HG02973 (cell line): Measurements from ENCODE around the gene KHDRBS1.
"Not testable (repeated sequence)": the region's sequence is repeated elsewhere in the genome, so short reads cannot be mapped to it uniquely, and the experiment has no call there.

Experiments used
- ATAC-seq: cut with Tn5 transposase; IDR thresholded peaks from one replicate; pipeline ENCODE4 v1.9.1; 2021; ENCODE audit warnings: moderate library complexity; ENCODE audit not compliant: unreplicated experiment

KHDRBS1 gene, protein sequence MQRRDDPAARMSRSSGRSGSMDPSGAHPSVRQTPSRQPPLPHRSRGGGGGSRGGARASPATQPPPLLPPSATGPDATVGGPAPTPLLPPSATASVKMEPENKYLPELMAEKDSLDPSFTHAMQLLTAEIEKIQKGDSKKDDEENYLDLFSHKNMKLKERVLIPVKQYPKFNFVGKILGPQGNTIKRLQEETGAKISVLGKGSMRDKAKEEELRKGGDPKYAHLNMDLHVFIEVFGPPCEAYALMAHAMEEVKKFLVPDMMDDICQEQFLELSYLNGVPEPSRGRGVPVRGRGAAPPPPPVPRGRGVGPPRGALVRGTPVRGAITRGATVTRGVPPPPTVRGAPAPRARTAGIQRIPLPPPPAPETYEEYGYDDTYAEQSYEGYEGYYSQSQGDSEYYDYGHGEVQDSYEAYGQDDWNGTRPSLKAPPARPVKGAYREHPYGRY

DNA sequence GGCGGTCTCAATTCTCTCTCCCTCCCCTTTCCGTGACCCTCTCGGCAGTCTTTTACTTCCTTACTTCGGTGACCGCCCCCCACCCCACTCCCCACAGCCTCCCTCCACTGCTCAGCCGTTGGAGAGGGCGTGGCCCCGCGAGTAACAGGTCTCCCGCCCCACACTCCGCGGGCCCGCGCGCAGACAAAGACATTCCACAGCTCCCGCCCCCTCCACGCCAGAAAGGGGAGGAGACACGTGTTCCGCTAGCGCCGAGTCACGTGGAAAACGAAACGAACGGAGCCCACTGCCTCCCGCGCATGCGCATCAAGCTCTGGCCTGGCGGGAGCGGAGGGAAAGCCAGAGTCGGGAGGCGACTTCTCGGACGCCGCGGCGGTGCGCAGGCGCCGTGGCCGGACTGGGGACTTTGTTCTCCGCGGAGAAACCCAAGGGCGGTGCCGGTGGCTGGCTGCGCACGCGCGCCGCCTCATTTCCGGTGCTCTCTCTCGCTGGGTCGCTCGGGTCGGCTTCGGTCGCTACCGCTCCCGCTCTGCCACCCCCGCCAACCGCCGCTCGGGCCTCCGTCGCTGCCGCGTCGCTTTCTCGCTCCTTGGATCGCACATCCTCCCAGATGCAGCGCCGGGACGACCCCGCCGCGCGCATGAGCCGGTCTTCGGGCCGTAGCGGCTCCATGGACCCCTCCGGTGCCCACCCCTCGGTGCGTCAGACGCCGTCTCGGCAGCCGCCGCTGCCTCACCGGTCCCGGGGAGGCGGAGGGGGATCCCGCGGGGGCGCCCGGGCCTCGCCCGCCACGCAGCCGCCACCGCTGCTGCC is at the start of gene KHDRBS1:
TSS of gene KHDRBS1 (plus strand) at position 483 of the 813 bp plus-strand sequence. CDS start at position 611, 128 bp downstream.
- ATAC-seq = peak; percentile 75

DNA sequence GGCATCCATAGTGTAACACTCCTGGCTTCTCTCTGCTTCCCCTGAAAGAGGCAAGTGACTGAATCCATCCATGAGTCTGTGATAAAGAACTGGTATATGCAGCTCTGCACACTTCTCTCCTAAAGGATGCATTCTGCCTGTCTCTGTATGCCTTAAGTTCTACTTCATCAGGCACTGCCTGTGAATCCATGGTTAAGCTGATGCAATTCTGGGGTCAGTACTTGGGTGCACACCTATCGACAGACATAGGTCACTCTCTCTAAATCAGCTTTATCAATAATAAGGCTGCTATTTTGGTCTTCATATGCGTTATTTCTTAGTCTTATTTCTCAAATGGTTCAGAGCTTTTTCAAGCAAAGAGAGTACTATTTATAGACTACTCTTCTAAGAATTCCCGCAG is 42.8 kb upstream of the KHDRBS1 start:
- no peak for ATAC-seq

DNA sequence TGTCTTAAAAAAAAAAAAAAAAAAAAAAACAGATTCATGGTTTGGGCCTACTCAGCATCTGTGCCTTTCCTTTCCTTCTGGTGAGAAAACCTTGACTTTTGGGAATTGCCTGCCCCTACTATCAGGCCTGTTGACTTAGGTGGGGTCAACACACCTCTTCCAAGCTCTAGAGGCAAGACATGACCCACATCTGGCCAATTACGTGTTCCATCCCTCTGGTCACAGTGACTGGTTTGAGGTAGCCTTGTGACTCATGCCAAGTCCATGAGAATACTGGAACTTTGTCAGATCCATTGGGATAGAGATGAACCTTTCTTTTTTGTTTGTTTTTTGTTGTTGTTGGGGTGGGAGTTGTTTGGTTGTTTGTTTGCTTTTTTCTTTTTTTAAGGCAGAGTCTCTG is 37.3 kb upstream of the KHDRBS1 start:
- ATAC-seq = no peak

DNA sequence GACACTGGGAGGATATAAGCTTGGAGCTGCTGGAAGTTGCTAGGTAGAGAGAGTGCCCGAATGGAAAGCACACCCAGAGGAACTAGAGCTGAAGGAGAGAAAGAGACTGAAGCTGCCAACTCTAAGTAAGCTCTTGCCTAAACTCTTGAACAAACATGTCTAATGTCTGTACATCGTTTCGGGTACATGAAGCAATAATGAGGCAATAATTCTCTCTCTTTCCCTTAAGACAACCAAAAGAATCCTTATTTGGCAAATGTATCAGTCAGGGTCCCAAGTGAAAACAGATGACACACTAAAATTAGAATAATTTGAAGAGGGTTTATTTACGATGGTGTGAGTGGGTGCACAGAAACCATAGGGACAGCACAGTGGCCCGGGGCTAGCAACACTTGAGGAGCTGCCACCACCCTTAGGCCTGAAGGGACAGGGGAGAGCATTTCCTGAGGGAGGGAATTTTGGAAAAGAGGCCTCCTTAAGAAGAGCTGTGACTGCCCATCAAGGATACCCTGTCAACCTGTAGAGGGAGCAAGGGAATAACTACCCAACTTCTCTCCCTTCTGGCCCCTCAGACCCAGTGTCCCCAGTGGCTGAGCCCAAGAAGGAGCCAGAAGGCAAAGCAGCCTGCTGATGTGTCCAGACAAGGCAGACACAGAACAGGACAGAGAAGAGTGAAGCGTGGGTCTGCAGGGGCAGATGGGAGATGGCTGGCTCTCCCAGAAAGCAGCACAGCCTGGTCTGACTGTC is 36.1 kb upstream of the KHDRBS1 start:
- ATAC-seq = no peak

DNA sequence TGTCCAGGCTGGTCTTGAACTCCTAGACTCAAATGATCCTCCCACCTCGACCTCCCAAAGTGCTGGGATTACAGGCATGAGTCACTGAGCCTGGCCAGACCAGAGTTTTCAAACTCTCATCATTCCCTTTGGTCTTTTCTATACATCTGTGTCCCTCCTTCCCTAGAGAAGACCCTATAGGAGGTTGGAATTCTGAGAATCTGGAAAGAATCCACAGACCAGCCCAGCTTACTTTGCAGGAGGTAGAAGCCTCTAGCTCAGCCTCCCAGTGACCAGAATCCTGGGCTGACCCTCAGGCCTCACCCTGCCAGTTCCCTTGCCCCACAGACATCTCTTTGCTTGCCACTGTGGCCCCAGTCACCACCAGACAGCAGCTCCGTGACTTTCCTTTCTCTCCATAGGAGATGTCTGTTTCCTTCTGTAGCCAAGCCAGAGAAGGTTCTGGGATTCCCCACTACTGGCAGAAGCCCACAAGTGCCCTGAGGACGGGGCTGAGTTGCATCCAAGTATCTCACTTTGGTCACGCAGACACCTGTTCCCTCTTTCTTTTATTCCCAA is 34.7 kb upstream of the KHDRBS1 start:
- ATAC-seq = no peak

DNA sequence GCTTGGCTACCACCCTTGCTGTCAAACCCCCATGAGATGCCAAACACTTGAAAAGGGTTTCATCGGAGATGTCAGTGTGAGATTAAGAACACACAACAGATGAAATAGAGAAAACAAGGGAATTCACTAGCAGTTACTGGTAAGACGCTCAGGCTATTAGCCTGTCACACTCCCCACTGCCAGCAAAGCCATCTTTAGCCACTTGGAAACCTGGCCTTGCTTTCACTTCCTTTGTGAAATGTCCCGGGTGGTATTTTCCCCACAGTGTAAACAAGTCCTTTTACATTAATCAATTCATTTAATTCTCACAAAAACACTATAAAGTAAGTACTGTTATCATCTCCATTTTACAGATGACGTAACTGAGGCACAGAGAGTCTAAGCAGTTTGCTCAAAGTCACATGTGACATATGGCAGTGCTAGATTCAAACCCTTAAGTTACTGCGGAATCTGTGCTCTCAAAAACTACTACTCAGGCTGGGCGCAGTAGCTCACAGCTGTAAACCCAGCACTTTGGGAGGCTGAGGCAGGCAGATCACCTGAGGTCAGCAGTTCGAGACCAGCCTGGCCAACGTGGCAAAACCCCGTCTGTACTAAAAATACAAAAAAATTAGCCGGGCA is 32.7 kb upstream of the KHDRBS1 start:
- peak; percentile 47 for ATAC-seq

DNA sequence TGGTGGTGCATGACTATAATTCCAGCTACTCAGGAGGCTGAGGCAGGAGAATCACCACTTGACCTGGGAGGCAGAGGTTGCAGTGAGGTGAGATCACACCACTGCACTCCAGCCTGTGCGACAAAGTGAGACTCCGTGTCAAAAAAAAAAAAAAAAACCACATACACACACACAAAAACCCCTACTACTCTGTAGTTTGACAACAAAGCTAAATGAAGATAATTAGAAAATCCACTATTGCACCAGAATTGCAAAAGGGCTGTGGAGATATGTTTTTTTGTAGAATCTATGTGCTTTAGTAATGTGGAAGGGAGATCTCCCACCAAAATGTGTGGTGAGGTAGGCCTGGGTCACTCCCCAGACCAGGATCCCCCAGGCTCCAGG is 32.2 kb upstream of the KHDRBS1 start:
- ATAC-seq = no peak

DNA sequence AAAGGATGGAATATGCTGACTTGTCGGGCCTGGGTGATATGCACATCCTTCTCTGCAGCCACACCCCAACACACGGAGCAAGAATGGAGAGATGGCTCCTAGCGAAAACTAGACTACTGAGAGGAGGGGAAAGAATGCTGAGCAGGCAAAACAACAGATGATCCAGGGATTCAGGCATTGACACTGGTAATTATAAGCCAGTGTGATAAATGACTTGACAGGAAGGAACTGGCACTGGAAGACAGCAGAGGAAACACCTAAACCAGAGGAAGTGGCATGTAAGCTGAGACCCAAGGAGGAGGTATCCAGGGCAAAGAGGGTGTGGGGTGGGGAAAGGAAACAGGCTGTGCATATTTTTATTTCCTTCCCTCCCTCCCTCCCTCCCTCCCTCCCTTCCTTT is 31.7 kb upstream of the KHDRBS1 start:
- no peak for ATAC-seq

DNA sequence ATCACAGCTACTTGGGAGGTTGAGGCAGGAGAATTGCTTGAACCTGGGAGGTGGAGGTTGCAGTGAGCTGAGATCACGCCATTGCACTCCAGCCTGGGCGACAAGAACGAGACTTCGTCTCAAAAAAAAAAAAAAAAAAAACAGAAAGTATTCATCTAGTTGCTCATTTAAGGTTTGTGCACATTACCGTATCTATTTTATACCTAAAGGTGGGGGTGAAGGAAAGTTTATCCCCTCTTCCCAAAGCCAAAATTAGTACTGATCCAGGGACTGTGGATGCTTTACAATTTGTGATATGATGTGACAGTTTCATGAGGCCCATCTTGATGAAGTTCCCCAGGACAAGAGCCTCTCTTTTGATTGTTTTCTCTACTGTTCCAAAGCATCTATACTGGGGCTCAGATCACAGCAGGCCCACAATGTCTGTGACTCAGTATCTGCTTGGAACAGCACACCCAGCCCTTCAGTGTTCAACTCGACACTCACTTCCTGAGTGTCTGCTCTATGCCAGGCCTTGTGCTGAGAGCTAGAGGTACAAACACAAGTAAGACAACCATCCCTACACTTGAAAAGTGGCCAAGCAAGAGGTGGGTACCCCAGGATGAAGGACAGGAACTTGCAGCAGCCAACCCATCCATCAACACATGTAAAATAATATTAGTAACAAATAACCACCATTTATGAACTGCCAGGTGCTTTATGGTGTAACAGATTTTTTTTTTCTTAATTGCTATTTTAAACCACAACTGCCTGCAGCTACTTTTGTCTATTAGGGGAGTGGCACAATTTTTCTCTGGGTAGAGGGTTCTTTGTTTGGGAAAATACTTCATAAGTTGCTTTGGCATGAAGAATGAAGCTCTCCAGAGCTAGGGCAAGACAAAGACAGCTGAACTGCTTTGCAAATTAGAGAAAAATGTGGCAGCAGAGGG is 29.0 kb upstream of the KHDRBS1 start:
- ATAC-seq = no peak

DNA sequence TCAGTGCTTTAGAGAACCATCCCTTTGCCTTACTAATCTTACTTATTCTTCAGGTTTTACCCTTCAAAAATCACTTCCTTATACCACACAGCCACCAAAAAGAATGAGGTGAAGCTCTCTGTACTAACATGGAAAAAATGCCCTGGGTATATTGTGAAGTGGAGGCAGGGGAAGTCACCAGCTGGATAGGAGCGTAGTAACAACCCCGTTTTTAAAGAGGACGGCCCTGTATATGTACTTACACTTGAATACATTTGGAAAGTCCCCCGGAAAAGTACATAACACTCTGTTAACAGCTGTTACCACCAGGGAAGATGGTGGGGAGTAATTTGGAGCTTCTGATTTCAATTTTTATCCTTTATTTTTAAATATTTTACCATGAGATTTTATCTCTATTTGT is 28.2 kb upstream of the KHDRBS1 start:
- no peak for ATAC-seq

DNA sequence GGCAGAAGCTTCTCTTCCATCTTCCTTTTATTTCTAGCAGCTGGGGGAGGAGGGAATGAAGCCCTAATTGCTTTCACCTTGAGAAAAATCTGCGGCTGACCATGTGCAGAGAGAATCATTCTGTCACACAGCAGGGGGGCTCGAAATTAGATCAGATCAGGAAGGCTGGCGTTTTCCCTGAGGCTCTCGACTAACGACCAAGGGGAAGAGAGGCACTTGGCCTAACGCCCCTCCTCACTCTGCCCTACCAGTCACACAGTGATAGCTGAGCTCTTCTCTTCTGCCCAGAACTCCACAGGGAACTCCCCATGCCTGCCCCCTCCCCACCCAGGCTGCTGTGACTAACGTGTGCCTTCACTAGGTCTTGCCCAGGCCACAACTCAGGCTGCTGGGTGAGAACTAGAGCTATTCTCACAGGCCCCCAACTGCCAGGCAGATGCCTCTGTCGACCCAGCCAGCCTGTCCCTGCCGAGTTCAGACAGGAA is 26.5 kb upstream of the KHDRBS1 start:
- ATAC-seq = no peak

DNA sequence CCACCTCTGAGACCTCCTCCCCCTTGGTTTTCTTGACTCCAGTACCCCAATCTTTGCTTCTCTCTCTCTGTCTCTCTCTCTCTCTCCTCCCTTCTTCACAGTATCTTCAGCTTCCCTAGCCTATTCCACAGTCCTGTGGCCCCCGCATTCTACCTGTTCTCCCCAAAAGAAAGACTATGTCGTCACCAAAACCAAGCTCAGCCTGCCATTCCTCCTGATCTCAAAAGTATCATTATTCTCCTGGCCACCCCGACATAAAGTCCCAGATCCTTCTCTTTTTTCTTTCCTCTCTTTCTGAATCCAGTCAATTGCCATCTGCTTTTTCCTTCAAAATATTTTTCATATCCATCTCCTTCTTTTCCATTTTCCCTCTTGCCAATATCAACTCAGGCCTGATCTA is 23.7 kb upstream of the KHDRBS1 start:
- no peak for ATAC-seq

DNA sequence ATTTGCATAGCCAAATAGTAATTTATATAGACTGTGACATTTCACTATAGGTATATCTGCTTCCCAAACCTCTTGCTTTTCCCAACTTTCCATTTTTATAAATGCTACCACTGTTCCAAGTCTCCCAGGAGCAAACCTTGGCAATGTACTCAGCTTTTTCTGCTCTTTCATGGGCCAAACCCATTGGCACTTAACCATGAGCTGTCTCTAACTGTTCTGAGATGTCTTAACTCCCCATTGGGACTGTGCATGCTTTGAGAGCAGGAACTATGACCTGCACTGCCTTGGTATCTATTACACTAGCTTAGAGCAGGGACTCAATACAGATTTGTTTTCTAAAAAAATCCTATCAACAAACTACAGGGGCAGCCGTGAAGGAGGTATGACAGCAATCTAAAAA is 22.5 kb upstream of the KHDRBS1 start:
- no peak for ATAC-seq

DNA sequence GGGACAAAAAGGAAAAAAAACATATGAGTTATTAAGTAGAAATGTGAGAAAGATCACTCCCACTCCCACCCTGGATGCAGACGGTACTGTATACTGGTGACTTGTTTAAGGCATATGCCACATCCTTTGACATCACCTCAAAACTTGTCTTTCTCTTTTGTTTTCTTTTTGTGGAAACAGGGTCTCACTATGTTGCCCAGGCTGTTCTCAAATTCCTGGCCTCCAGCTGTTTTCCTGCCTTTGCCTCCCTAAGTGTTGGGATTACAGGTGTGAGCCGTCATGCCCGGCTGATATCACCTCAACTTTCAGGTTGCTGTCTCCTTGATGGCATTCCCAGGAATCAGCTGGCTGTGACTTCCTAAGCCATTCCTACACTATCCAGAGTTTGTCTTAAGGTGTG is 18.4 kb upstream of the KHDRBS1 start:
- ATAC-seq = no peak

DNA sequence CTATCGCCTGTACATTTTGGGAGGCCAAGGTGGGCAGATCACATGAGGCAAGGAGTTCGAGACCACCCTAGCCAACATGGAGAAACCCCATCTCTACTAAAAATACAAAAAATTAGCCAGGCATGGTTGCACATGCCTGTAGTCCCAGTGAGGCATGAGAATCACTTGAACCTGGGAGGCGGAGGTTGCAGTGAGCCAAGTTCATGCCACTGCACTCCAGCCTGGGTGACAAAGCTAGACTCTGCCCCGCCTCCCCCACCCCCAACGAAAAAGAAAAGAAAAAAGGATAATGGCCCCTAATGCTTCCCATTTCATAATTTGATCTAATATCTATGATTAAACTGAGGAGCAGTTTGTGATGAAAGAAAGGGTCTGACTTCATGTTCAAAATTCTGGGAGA is 17.5 kb upstream of the KHDRBS1 start:
- ATAC-seq = not testable (repeated sequence)

DNA sequence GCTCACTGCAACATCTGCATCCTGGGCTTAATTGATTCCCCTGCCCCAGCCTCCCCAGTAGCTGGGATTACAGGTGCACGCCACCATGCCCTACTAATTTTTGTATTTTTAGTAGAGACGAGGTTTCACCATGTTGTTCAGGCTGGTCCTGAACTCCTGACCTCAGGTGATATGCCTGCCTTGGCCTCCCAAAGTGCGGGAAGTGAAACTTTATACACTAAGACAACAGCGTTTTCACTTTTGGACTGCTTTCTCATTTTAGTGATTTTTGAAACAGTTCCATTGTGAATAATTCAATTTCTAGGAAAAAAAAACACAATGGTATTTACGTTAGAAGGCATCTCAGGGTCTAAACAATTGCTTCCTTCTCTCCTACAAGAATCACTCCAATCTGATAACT is 11.8 kb upstream of the KHDRBS1 start:
- ATAC-seq = no peak

DNA sequence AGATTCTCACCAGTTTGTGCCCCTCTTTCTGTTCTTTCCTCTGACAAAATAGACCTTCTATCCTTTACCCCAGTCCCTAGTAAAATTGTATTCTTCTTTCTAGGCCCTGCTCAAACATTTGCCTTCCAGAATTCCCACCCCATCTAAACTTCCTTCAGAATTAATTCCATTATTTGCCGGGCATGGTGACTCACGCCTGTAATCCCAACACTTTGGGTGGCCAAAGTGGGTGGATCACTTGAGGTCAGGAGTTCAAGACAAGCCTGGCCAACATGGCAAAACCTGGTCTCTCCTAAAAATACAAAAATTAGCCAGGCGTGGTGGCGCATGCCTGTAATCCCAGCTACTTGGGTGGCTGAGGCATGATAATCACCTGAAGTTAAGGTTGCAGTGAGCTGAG is 11.4 kb upstream of the KHDRBS1 start:
- ATAC-seq = not testable (repeated sequence)

DNA sequence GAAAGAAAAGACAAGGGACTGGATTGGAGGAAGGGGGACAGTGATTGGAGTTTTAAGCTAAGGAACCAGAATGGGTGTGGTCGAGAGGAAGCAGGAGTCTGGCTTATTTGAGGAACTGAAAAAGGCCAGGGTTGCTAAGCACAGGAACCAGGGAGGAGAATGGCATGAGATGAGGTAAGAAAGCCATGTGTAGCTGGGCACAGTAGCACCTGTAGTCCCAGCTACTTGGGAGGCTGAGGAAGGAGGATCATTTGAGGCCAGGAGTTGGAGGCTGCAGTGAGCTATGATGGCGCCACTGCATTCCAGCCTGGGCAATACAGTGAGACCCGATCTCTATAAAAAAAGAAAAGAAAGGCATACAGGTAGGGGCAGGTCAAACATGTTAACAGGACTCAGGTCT is 8.1 kb upstream of the KHDRBS1 start:
- ATAC-seq = no peak

DNA sequence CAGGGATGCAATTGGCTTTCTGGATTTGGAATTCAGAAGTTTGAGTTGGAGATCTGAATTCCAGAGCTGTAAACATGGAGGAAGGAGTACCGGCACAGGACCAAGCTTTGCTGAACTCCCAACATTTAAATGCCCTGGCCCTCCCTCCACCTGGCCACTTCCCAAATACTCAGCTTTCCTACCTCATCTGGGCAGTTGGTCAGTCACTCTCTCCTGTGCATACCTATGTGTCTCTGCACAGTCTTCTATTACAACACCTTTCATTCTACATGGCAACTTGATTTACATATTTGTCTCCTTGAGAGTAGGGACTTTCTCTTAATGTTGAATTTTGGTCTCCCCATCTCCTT is 6.1 kb upstream of the KHDRBS1 start:
- no peak for ATAC-seq

DNA sequence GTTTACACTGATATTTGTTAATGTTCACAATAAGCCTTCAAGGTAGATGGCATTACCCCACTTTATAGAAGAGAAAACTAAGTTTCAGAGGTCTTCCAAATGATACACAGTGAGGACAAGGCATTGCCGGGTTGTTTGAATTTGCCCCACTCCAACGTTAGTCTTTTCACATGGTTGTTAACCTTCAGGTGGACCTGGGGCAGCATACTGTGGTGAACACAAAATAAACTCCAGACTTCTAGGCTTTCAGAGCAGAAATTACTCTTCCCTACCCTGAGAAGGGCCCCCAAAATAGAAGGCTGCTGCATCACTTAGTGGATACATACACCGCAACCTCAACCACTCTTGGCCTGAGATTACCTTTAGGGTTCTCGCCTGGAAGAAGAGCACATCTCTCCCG is 3.4 kb upstream of the KHDRBS1 start:
- ATAC-seq = no peak
